Breast epithelium (tissue), 3 donors: ENCODE data around the gene PAXIP1.

Source experiments
- POLR2A ChIP-seq: fragments of 450-650 bp; IDR thresholded peaks from one replicate; pipeline ENCODE4 v1.6.1; 2016; ENCODE audit warnings: antibody characterized with exemption, mild to moderate bottlenecking, moderate library complexity
- POLR2AphosphoS5 ChIP-seq, 3 donors: sonication (generic); formaldehyde crosslinking; IDR thresholded peaks; one replicate each; pipeline ENCODE4 v1.6.1; 2017; ENCODE audit warnings: antibody characterized with exemption in 3 of 3
- TF ChIP-seq, protein P1 (sequence below), 3 donors: fragments of 450-650 bp; IDR thresholded peaks; one replicate each; pipeline ENCODE4 v1.5.1; 2016 to 2017; ENCODE audit warnings: antibody characterized with exemption in 3 of 3, mild to moderate bottlenecking in 3 of 3, moderate library complexity in 3 of 3

DNA sequence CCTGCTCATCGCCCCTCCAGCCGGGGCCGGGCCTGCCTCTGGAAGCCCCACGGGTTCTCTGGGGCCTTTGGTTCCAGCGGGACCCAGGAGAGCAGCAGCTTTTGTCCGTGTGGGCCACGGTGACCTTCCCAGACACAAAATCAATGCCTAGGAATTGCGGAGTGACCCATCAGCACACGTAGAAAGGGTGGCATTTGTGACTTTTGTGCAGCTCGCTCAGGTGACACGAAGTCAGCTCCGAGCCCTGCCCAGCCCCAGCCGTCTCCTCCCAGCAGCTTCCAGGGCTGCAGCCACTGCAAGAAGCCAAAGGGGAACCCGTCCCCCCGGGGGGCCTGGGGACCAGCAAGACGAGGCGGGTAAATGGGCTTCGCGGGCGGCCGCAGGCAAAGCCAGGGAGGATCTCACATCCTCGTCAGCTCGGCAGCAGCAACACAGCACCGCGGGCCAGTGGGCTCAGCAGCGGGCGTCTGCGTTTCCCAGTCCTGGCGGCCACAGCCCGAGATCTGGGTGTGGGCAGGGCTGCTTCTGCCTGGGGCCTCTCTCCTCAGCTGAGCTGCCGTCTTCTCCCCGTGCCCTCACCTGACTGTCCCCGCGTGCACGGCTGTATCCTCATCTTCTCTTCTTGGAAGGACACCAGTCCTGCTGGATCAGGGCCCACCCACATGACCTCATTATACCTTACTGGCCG, 88.5 kb downstream of the PAXIP1 start:
- TF ChIP-seq, protein P1, sequence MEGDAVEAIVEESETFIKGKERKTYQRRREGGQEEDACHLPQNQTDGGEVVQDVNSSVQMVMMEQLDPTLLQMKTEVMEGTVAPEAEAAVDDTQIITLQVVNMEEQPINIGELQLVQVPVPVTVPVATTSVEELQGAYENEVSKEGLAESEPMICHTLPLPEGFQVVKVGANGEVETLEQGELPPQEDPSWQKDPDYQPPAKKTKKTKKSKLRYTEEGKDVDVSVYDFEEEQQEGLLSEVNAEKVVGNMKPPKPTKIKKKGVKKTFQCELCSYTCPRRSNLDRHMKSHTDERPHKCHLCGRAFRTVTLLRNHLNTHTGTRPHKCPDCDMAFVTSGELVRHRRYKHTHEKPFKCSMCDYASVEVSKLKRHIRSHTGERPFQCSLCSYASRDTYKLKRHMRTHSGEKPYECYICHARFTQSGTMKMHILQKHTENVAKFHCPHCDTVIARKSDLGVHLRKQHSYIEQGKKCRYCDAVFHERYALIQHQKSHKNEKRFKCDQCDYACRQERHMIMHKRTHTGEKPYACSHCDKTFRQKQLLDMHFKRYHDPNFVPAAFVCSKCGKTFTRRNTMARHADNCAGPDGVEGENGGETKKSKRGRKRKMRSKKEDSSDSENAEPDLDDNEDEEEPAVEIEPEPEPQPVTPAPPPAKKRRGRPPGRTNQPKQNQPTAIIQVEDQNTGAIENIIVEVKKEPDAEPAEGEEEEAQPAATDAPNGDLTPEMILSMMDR (IDR thresholded peaks at IDR 0.05) = no peak
- no peak for TF ChIP-seq POLR2A
- TF ChIP-seq POLR2AphosphoS5 (IDR thresholded peaks at IDR 0.05) = no peak
